Osteocyte (in vitro differentiated cells): ENCODE results near the gene MS4A6E. TPM values are rescaled to one million over a fixed set of nuclear protein-coding genes. Genes with fewer than 3 reads are reported as not detected.

Source experiments
- DNase-seq: peaks from one replicate; pipeline ENCODE4 v3.0.0; 2021; ENCODE audit warnings: mixed read lengths; ENCODE audit not compliant: unreplicated experiment; ENCODE audit errors: extremely low spot score
- H3K27ac Mint-ChIP-seq: one replicate; pipeline ENCODE4 v1.8.0; 2021; ENCODE audit warnings: mild to moderate bottlenecking, mixed read lengths; ENCODE audit not compliant: unreplicated experiment
- H3K27me3 Mint-ChIP-seq: one replicate; pipeline ENCODE4 v1.8.0; 2021; ENCODE audit warnings: mixed read lengths; ENCODE audit not compliant: unreplicated experiment
- H3K36me3 Mint-ChIP-seq: one replicate; pipeline ENCODE4 v1.8.0; 2021; ENCODE audit warnings: mixed read lengths; ENCODE audit not compliant: unreplicated experiment
- H3K4me1 Mint-ChIP-seq: one replicate; pipeline ENCODE4 v1.8.0; 2021; ENCODE audit warnings: mixed read lengths; ENCODE audit not compliant: unreplicated experiment
- H3K4me3 Mint-ChIP-seq: one replicate; pipeline ENCODE4 v1.8.0; 2021; ENCODE audit warnings: mild to moderate bottlenecking, moderate library complexity, mixed read lengths; ENCODE audit not compliant: unreplicated experiment
- H3K9me3 Mint-ChIP-seq: one replicate; pipeline ENCODE4 v1.8.0; 2021; ENCODE audit warnings: mixed read lengths; ENCODE audit not compliant: unreplicated experiment
- CTCF ChIP-seq: fragments of 200-600 bp; sonication (generic); IDR thresholded peaks from 2 replicates; pipeline ENCODE4 v1.5.0; 2021; ENCODE audit warnings: antibody characterized with exemption, mild to moderate bottlenecking, moderate library complexity
- total RNA-seq: library from RNA; stranded (reverse); gene quantifications from 2 replicates; pipeline ENCODE4 v1.2.1, GENCODE V29; 2021

Gene MS4A6E
- total RNA-seq, 1 donor from 2014 or later: not detected

GRCh38 chr11:60305906-60306619, 21.0 kb upstream of the MS4A6E start:
- Mint-ChIP-seq H3K4me1 (peaks cover 32% of the 10 kb centered on the region), H3K4me3 (no peak overlapping the region), H3K36me3 (no peaks in the 10 kb centered on the region), H3K27me3 (no peaks in the 10 kb centered on the region), H3K9me3 (no peaks in the 10 kb centered on the region), H3K27ac (peak overlapping the region; percentile 73)
- TF ChIP-seq CTCF: no peak
- DNase-seq: no peak

GRCh38 chr11:60307507-60308195, 19.4 kb upstream of the MS4A6E start:
- TF ChIP-seq CTCF: no peak
- Mint-ChIP-seq H3K4me1 (peaks cover 24% of the 10 kb centered on the region), H3K27me3 (no peaks in the 10 kb centered on the region), H3K27ac (no peak overlapping the region), H3K4me3 (no peak overlapping the region), H3K36me3 (no peaks in the 10 kb centered on the region), H3K9me3 (no peaks in the 10 kb centered on the region)
- DNase-seq: no peak

DNA sequence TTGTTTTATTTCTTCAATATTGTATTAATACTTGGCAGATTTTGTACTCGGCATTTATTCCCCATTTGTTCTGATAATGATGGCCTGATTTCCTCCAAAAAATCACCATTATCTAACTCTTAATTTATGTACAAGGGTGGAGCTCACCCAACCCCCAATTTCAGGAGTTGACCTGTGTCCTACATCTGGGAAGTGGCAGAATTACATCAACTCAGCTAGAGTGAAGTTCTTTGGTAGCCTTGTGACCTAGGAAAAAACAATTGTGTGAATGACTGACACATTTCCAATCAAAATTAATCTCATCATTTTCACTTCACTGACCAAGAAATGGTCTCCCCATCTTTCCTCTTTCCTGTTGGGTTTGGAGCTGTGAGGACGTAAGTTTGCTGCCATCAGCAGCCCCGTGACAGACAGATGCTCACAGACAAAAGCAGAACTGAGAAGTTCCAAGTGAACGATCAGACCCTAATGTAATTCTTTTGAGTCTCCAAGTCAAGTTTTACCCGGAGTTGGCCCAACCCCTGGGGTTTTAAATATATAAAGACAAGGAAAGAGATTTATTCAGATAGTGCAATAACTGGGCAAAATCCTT, 16.6 kb upstream of the MS4A6E start:
- no peak overlapping the region for H3K27ac Mint-ChIP-seq
- TF ChIP-seq CTCF: no peak

DNA sequence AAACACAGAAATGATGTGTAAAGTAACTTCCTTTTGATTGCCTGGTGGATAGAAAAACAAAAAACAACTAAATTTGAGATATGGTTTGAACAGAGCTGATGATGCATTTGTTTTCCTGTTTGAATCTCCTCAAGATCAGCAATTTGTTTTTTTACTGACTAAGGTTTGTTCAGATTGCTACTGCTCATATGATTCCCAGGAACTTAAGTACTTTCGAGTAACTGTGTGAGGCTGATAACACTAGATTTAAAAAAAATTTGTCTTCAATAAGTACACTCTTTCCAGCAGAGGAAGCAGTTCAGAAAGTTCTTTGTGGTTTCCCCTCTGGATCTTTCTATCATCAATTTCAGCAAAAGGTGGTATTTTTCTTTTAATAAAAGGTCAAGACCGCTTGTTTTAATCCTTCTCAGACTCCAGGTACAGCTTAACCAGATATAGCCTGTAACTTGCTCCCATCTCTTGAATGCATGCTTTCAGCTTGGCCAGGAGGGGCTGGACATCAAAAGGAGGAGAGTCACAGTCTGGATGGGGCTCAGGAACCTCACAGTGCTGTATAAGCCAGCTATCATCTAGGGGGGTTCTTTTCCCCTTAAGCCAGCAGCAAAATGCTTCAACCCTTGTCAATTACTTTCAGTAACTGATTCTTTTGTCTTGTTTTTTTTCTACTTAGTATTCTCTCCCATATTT, 12.3 kb upstream of the MS4A6E start:
- no peak overlapping the region for H3K4me3 Mint-ChIP-seq
- peaks cover 3% of the 10 kb centered on the region for H3K9me3 Mint-ChIP-seq
- no peaks in the 10 kb centered on the region for H3K27me3 Mint-ChIP-seq
- TF ChIP-seq CTCF: no peak
- peaks cover 5% of the 10 kb centered on the region for H3K4me1 Mint-ChIP-seq
- no peaks in the 10 kb centered on the region for H3K36me3 Mint-ChIP-seq
- H3K27ac Mint-ChIP-seq: no peak overlapping the region
- no peak for DNase-seq

More for the DNA sequence above, 16.6 kb upstream of the MS4A6E start:
- no peaks in the 10 kb centered on the region for H3K27me3 Mint-ChIP-seq
- no peaks in the 10 kb centered on the region for H3K36me3 Mint-ChIP-seq
- peaks cover 24% of the 10 kb centered on the region for H3K4me1 Mint-ChIP-seq
- no peak for DNase-seq
- H3K9me3 Mint-ChIP-seq: no peaks in the 10 kb centered on the region
- no peak overlapping the region for H3K4me3 Mint-ChIP-seq

- no peaks in the 10 kb centered on the region for H3K27me3 Mint-ChIP-seq
- H3K9me3 Mint-ChIP-seq: peaks cover 10% of the 10 kb centered on the region
- no peak overlapping the region for H3K4me3 Mint-ChIP-seq
- no peaks in the 10 kb centered on the region for H3K36me3 Mint-ChIP-seq
- H3K27ac Mint-ChIP-seq: no peak overlapping the region
- no peak for TF ChIP-seq CTCF
- H3K4me1 Mint-ChIP-seq: peaks cover 5% of the 10 kb centered on the region
- no peak for DNase-seq
These were observed 11.2 kb upstream of the MS4A6E start for GRCh38 chr11:60315871-60316270.
